ENCODE measurements around the gene GATB.

Gene GATB

GRCh38 chr4:151729731-151730559 is 30.9 kb downstream of the GATB start:
- DNase-seq (ENCODE audit: low spot score), result no peak

- DNase-seq (ENCODE audit: low spot score), result no peak
These were observed 32.1 kb downstream of the GATB start for GRCh38 chr4:151728679-151729078.

GRCh38 chr4:151728006-151728405 is 32.8 kb downstream of the GATB start:
- DNase-seq (ENCODE audit: low spot score), result no peak

- DNase-seq (ENCODE audit: low spot score), result no peak
These were observed 33.4 kb downstream of the GATB start for GRCh38 chr4:151727365-151727764.

GRCh38 chr4:151725087-151725486 is 35.7 kb downstream of the GATB start:
- no peak for DNase-seq (ENCODE audit: low spot score)

- no peak for DNase-seq (ENCODE audit: low spot score)
These were observed 38.9 kb downstream of the GATB start for GRCh38 chr4:151721916-151722315.

GRCh38 chr4:151721466-151721865 is 39.3 kb downstream of the GATB start:
- DNase-seq (ENCODE audit: low spot score), result no peak

- DNase-seq (ENCODE audit: low spot score), result no peak
These were observed 40.9 kb downstream of the GATB start for GRCh38 chr4:151719956-151720334.

GRCh38 chr4:151718984-151719955 is 41.5 kb downstream of the GATB start:
- no peak for DNase-seq (ENCODE audit: low spot score)

- no peak for DNase-seq (ENCODE audit: low spot score)
These were observed 42.7 kb downstream of the GATB start for GRCh38 chr4:151717909-151718628.

GRCh38 chr4:151717314-151717713 is 43.5 kb downstream of the GATB start:
- no peak for DNase-seq (ENCODE audit: low spot score)

GRCh38 chr4:151716324-151716723 is 44.5 kb downstream of the GATB start:
- no peak for DNase-seq (ENCODE audit: low spot score)

- DNase-seq (ENCODE audit: low spot score), result no peak
These were observed 44.9 kb downstream of the GATB start for GRCh38 chr4:151715881-151716280.

- DNase-seq (ENCODE audit: low spot score), result no peak
These were observed 48.0 kb downstream of the GATB start for GRCh38 chr4:151712777-151713176.

GRCh38 chr4:151711646-151712045 is 49.2 kb downstream of the GATB start:
- DNase-seq (ENCODE audit: low spot score), result no peak

GRCh38 chr4:151709587-151709986 is 51.2 kb downstream of the GATB start:
- DNase-seq (ENCODE audit: low spot score), result no peak

GRCh38 chr4:151709071-151709470 is 51.7 kb downstream of the GATB start:
- DNase-seq (ENCODE audit: low spot score), result no peak

- no peak for DNase-seq (ENCODE audit: low spot score)
These were observed 52.7 kb downstream of the GATB start for GRCh38 chr4:151708100-151708499.

GRCh38 chr4:151703401-151703800 is 57.4 kb downstream of the GATB start:
- no peak for DNase-seq (ENCODE audit: low spot score)

- no peak for DNase-seq (ENCODE audit: low spot score)
These were observed 58.6 kb downstream of the GATB start for GRCh38 chr4:151702256-151702655.

- no peak for DNase-seq (ENCODE audit: low spot score)
These were observed 60.1 kb downstream of the GATB start for GRCh38 chr4:151700566-151701316.

- no peak for DNase-seq (ENCODE audit: low spot score)
These were observed 62.6 kb downstream of the GATB start for GRCh38 chr4:151698213-151698612.

Data from HuH-7 (cell line).